Aorta (tissue), 5 donors: ENCODE data around the gene SHCBP1. TPM values are rescaled to one million over a fixed set of nuclear protein-coding genes. Genes with fewer than 3 reads are reported as not detected.
"Not testable (repeated sequence)": the region's sequence is repeated elsewhere in the genome, so short reads cannot be mapped to it uniquely, and the experiment has no call there.

ENCODE experiments used
- ATAC-seq: fragments of 200-7000 bp; cut with Tn5 transposase; one replicate; pipeline ENCODE4 v1.9.1; 2022; ENCODE audit warnings: moderate library complexity; ENCODE audit not compliant: low FRiP score
- DNase-seq, 2 donors: peaks; one replicate each; pipeline ENCODE4 v3.0.0-alpha.2; 2020
- H3K27ac ChIP-seq, 2 donors: one replicate each; pipeline ENCODE4 v1.5.1; 2013; ENCODE audit warnings: low read length in 2 of 2, mild to moderate bottlenecking in 2 of 2, moderate library complexity in 2 of 2, control low read depth in 1 of 2, inconsistent platforms in 1 of 2, low read depth in 1 of 2
- H3K27me3 ChIP-seq, 2 donors: one replicate each; pipeline ENCODE4 v1.6.1; 2013; ENCODE audit warnings: control low read depth in 1 of 2, low read length in 1 of 2, mild to moderate bottlenecking in 1 of 2, moderate library complexity in 1 of 2; ENCODE audit not compliant: insufficient read depth in 2 of 2, control insufficient read depth in 1 of 2
- H3K36me3 ChIP-seq, 2 donors: one replicate each; pipeline ENCODE4 v1.6.1; 2013; ENCODE audit warnings: control low read depth in 1 of 2, low read length in 1 of 2, mild to moderate bottlenecking in 1 of 2; ENCODE audit not compliant: insufficient read depth in 2 of 2, control insufficient read depth in 1 of 2
- H3K4me1 ChIP-seq, 2 donors: one replicate each; pipeline ENCODE4 v1.6.1; 2013; ENCODE audit warnings: low read length in 2 of 2, control low read depth in 1 of 2, mild to moderate bottlenecking in 1 of 2, moderate library complexity in 1 of 2; ENCODE audit not compliant: insufficient read depth in 2 of 2, control insufficient read depth in 1 of 2
- H3K4me3 ChIP-seq, 2 donors: one replicate each; pipeline ENCODE4 v1.5.1; 2013; ENCODE audit warnings: low read length in 2 of 2, control low read depth in 1 of 2, mild to moderate bottlenecking in 1 of 2
- H3K9me3 ChIP-seq: one replicate; pipeline ENCODE4 v1.6.1; 2013; ENCODE audit warnings: mild to moderate bottlenecking, low read length; ENCODE audit not compliant: control insufficient read depth
- WGBS, 2 donors: extraction: QIAGEN DNeasy Blood & Tissue Kit; methylation state at CpG; one replicate each; pipeline ENCODE4 v1.1.7; 2013; 5-methylcytosine and 5-hydroxymethylcytosine counted together
- intact Hi-C, 2 donors: fragments of 100-400 bp; cut with DNase I; formaldehyde crosslinking; loops; one replicate each; pipeline versions ENCODE4 v1.14.2 to v1.15.0; 2022
- polyA plus RNA-seq, 2 donors: library from polyadenylated mRNA; stranded (reverse); fragments of 200-250 nt; gene quantifications; one replicate each; pipeline ENCODE4 v1.2.3, GENCODE V29; 2013
- total RNA-seq, 2 donors: library from RNA; stranded (reverse); fragmentation: NEBNext Ultra II Directional; extraction: Animal tissue kit (Norgen Biotek cat#: 25700); gene quantifications; one replicate each; pipeline ENCODE4 v1.2.1, GENCODE V29; 2021
- donor health status: healthy with polysubstance abuse.
- donor health status: Bipolar disorder and iron deficiency.
- donor health status: DM: no; HTN: no; CAD: no.
- donor health status: DM: no; HTN: no; CAD: no.
- donor health status: DM: yes; HTN: yes; CAD: no.

The SHCBP1 gene
- total and polyA plus RNA-seq, 4 donors: 0.97 to 2.0 (median 1.6) TPM; not detected in 1

- DNase-seq (no peak), ATAC-seq (no peak)
- intact Hi-C loops: no loop called here
- Histone ChIP-seq H3K9me3 (no peaks in the 10 kb centered on the region), H3K27ac (no peak overlapping the region), H3K27me3 (no peaks in the 10 kb centered on the region), H3K36me3 (no peaks in the 10 kb centered on the region), H3K4me1 (no peaks in the 10 kb centered on the region), H3K4me3 (no peak overlapping the region)
- 67 to 76% methylated on average over 3 of the region's 3 CpGs for WGBS, 2 donors
These were observed 58.2 kb downstream of the SHCBP1 start for GRCh38 chr16:46562979-46563378.

- H3K4me3 ChIP-seq: no peak overlapping the region
- no peaks in the 10 kb centered on the region for H3K4me1 ChIP-seq
- H3K36me3 ChIP-seq: no peaks in the 10 kb centered on the region
- intact Hi-C loops: no loop called here
- H3K27me3 ChIP-seq: no peaks in the 10 kb centered on the region
- no peaks in the 10 kb centered on the region for H3K9me3 ChIP-seq
- no peak overlapping the region for H3K27ac ChIP-seq
- no peak for ATAC-seq
- no peak for DNase-seq
- 10 to 39% methylated on average over 1 of the region's 1 CpG for WGBS, 2 donors
These were observed 63.2 kb downstream of the SHCBP1 start for GRCh38 chr16:46558018-46558417.

- no peaks in the 10 kb centered on the region for H3K36me3 ChIP-seq
- intact Hi-C loops: loop anchor here in 1 of 2 donors (2.0 kb wide), 1 partner anchor 55 kb away; no protein-coding TSS in a partner anchor
These were observed 65.2 kb downstream of the SHCBP1 start for GRCh38 chr16:46555951-46556350.

GRCh38 chr16:46554435-46554834 is 66.7 kb downstream of the SHCBP1 start:
- peak; percentile 82 to 83 for DNase-seq
- not testable (repeated sequence) for H3K4me1 ChIP-seq, H3K4me3 ChIP-seq, H3K9me3 ChIP-seq, H3K27me3 ChIP-seq, H3K36me3 ChIP-seq, H3K27ac ChIP-seq, ATAC-seq
- intact Hi-C loops: loop anchor here in 1 of 2 donors (2.0 kb wide), 1 partner anchor 56 kb away; no protein-coding TSS in a partner anchor
- WGBS, 2 donors: 15 to 17% methylated on average over 14 of the region's 14 CpGs

More at GRCh38 chr16:46555951-46556350, 65.2 kb downstream of the SHCBP1 start:
- no peak overlapping the region for H3K4me3 ChIP-seq
- H3K4me1 ChIP-seq: no peaks in the 10 kb centered on the region
- no peaks in the 10 kb centered on the region for H3K27me3 ChIP-seq
- no peaks in the 10 kb centered on the region for H3K9me3 ChIP-seq
- WGBS, 2 donors: 68 to 72% methylated on average over 3 of the region's 3 CpGs
- no peak overlapping the region for H3K27ac ChIP-seq
- ATAC-seq (no peak), DNase-seq (no peak)

GRCh38 chr16:46549477-46549876 is 71.7 kb downstream of the SHCBP1 start:
- no peaks in the 10 kb centered on the region for H3K36me3 ChIP-seq
- no peaks in the 10 kb centered on the region for H3K27me3 ChIP-seq
- intact Hi-C loops: no loop called here
- H3K4me1 ChIP-seq: no peaks in the 10 kb centered on the region
- WGBS, 2 donors: 57 to 60% methylated on average over 3 of the region's 3 CpGs
- ATAC-seq (no peak), DNase-seq (no peak)
- no peak overlapping the region for H3K27ac ChIP-seq
- no peaks in the 10 kb centered on the region for H3K9me3 ChIP-seq
- no peak overlapping the region for H3K4me3 ChIP-seq

Other genes starting within 250 kb of the SHCBP1 start
- gene VPS35, start 67.8 kb upstream of the SHCBP1 start, total RNA-seq: 10 to 100 TPM; 52.8 to 79.5 TPM
- gene VPS35, start 67.8 kb upstream of the SHCBP1 start, polyA plus RNA-seq: 10 to 100 TPM; 27.5 to 28.1 TPM
- 1 to 10 TPM; 1.6 TPM for gene ORC6, start 68.3 kb upstream of the SHCBP1 start, total RNA-seq
- gene ORC6, start 68.3 kb upstream of the SHCBP1 start, polyA plus RNA-seq: 1 to 10 TPM in 1 of 2 donors, under 1 TPM in 1; 0.31 to 2.3 TPM
- gene MYLK3, start 127.0 kb upstream of the SHCBP1 start, total RNA-seq: under 1 TPM; 0.54 to 0.78 TPM
- gene MYLK3, start 127.0 kb upstream of the SHCBP1 start, polyA plus RNA-seq: under 1 TPM; 0.20 to 0.63 TPM
- gene C16orf87, start 209.8 kb upstream of the SHCBP1 start, total RNA-seq: 1 to 10 TPM; 5.6 to 8.8 TPM
- 1 to 10 TPM; 5.6 to 8.0 TPM for gene C16orf87, start 209.8 kb upstream of the SHCBP1 start, polyA plus RNA-seq